CD4-positive, CD25-positive, alpha-beta regulatory T cell (primary cell): ENCODE results near the gene CIITA. TPM values are rescaled to one million over a fixed set of nuclear protein-coding genes. Genes with fewer than 3 reads are reported as not detected.
A peak's percentile ranks its signal among the peaks of the same experiment; 100 is the strongest.

Experiments used
- ATAC-seq, 2 donors: fragments of 150-1000 bp; cut with Tn5 transposase; one replicate each; pipeline ENCODE4 v1.10.0; 2021; ENCODE audit warnings: low read depth in 2 of 2, moderate number of reproducible peaks in 2 of 2, moderate library complexity in 1 of 2
- DNase-seq, 3 donors: peaks; one replicate each; pipeline versions ENCODE4 v3.0.0 to v3.0.0-alpha.2; 2012 to 2022; ENCODE audit warnings: mixed read lengths in 1 of 3
- H3K27ac ChIP-seq: one replicate; pipeline ENCODE4 v1.7.0; 2013; ENCODE audit warnings: mild to moderate bottlenecking, low read length; ENCODE audit not compliant: insufficient read depth, poor library complexity, severe bottlenecking
- H3K27me3 ChIP-seq: one replicate; pipeline ENCODE4 v1.7.0; 2013; ENCODE audit warnings: low read length; ENCODE audit not compliant: control insufficient read depth, insufficient read depth
- H3K36me3 ChIP-seq: one replicate; pipeline ENCODE4 v1.7.0; 2013; ENCODE audit warnings: mild to moderate bottlenecking, low read length, moderate library complexity; ENCODE audit not compliant: control insufficient read depth, insufficient read depth
- H3K4me1 ChIP-seq: 2 replicates; pipeline ENCODE4 v1.7.0; 2013; ENCODE audit warnings: mild to moderate bottlenecking, low read length; ENCODE audit not compliant: insufficient read depth, control insufficient read depth, poor library complexity, severe bottlenecking
- H3K4me3 ChIP-seq: one replicate; pipeline ENCODE4 v1.7.0; 2013; ENCODE audit warnings: low read depth, mild to moderate bottlenecking, low read length, moderate library complexity
- H3K9me3 ChIP-seq, 2 experiments: 1 replicate in 1 of 2; 2 replicates in 1 of 2; pipeline ENCODE4 v1.7.0; 2013; ENCODE audit warnings: low read length in 2 of 2, mild to moderate bottlenecking in 1 of 2, moderate library complexity in 1 of 2; ENCODE audit not compliant: control insufficient read depth in 2 of 2
- H3K27ac Mint-ChIP-seq, 3 donors: one replicate each; pipeline ENCODE4 v1.8.0; 2020 to 2022; ENCODE audit warnings: mild to moderate bottlenecking in 3 of 3, mixed read lengths in 3 of 3, moderate library complexity in 2 of 3
- H3K27me3 Mint-ChIP-seq: one replicate; pipeline ENCODE4 v1.8.0; 2022; ENCODE audit warnings: mild to moderate bottlenecking, mixed read lengths
- H3K36me3 Mint-ChIP-seq: one replicate; pipeline ENCODE4 v1.8.0; 2020; ENCODE audit warnings: mixed read lengths
- H3K4me1 Mint-ChIP-seq, 4 donors: one replicate each; pipeline ENCODE4 v1.8.0; 2020 to 2022; ENCODE audit warnings: mixed read lengths in 4 of 4, mild to moderate bottlenecking in 1 of 4
- H3K4me3 Mint-ChIP-seq, 4 donors: one replicate each; pipeline ENCODE4 v1.8.0; 2020 to 2022; ENCODE audit warnings: mild to moderate bottlenecking in 4 of 4, mixed read lengths in 4 of 4, moderate library complexity in 3 of 4
- H3K9me3 Mint-ChIP-seq, 7 donors: one replicate each; pipeline ENCODE4 v1.8.0; 2020 to 2022; ENCODE audit warnings: mixed read lengths in 7 of 7, mild to moderate bottlenecking in 3 of 7, moderate library complexity in 2 of 7
- polyA plus RNA-seq, 4 donors: library from polyadenylated mRNA; unstranded; fragments of 300-500 nt; fragmentation: Illumina TruSeq; gene quantifications; one replicate each; pipeline ENCODE4 v1.2.3, GENCODE V29; 2021
- total RNA-seq: library from RNA; stranded (reverse); gene quantifications from one replicate; pipeline ENCODE4 v1.2.3, GENCODE V29; 2022

CIITA gene
- total and polyA plus RNA-seq, 5 donors from 2014 or later, result 1.9 to 35.0 (median 3.3) TPM

DNA sequence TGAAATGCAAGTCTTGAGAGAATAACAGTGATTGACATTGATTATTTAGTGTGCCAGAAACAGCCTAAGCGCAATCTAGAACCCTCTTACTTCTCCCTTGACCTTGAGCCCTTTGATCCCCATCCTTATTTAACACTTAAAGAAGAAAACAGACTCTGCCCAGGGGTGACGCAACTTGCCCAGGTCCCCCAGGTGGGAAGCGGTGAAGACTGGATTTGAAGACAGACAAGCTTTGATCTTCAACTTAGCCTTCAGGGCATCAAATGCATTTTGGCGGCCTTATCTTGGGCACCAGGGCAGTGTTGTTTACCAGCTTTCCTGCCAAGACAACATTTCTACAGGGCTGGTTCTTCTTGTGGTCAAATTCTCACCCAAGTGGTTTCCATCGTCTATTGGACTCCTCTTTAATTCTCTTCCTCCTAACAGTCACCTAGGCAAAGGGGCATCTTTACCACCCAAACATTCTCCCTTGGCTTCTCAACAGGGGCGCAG lies 8.9 kb upstream of the CIITA start:
- Histone ChIP-seq H3K9me3 (no peaks in the 10 kb centered on the region), H3K36me3 (no peaks in the 10 kb centered on the region), H3K4me1 (peaks cover 38% of the 10 kb centered on the region), H3K27me3 (no peaks in the 10 kb centered on the region), H3K4me3 (no peak overlapping the region), H3K27ac (no peak overlapping the region)
- DNase-seq (no peak), ATAC-seq (no peak)
- H3K27ac Mint-ChIP-seq, result peak overlapping the region in 1 of 3 donors; percentile 69
- peaks cover 4% of the 10 kb centered on the region for H3K27me3 Mint-ChIP-seq
- peaks cover 9 to 49% (median 33%) of the 10 kb centered on the region in 4 donors for H3K4me1 Mint-ChIP-seq
- peak overlapping the region in 2 of 4 donors; percentile 59 to 75 for H3K4me3 Mint-ChIP-seq
- no peaks in the 10 kb centered on the region for H3K36me3 Mint-ChIP-seq
- H3K9me3 Mint-ChIP-seq, result peaks cover 0 to 2% (median 0%) of the 10 kb centered on the region in 7 donors

- peaks cover 0 to 2% (median 0%) of the 10 kb centered on the region in 7 donors for H3K9me3 Mint-ChIP-seq
- peaks cover 4% of the 10 kb centered on the region for H3K27me3 Mint-ChIP-seq
- peaks cover 38% of the 10 kb centered on the region for H3K4me1 ChIP-seq
- no peaks in the 10 kb centered on the region for H3K27me3 ChIP-seq
- no peaks in the 10 kb centered on the region for H3K36me3 ChIP-seq
- peak in 1 of 3 donors; percentile 71 for DNase-seq
- H3K36me3 Mint-ChIP-seq, result no peaks in the 10 kb centered on the region
- H3K4me3 Mint-ChIP-seq, result peak overlapping the region in 2 of 4 donors; percentile 59 to 75
- H3K27ac ChIP-seq, result no peak overlapping the region
- H3K4me3 ChIP-seq, result peak overlapping the region; percentile 44
- peak overlapping the region; percentile 27 to 91 (median 32) for H3K27ac Mint-ChIP-seq
- peaks cover 9 to 49% (median 33%) of the 10 kb centered on the region in 4 donors for H3K4me1 Mint-ChIP-seq
- no peaks in the 10 kb centered on the region for H3K9me3 ChIP-seq
- peak in 1 of 2 donors; percentile 4 for ATAC-seq
Measured at GRCh38 chr16:10868596-10869469, 8.2 kb upstream of the CIITA start.

GRCh38 chr16:10870137-10870776 lies 6.7 kb upstream of the CIITA start:
- DNase-seq, result peak in 1 of 3 donors; percentile 64
- peaks cover 44% of the 10 kb centered on the region for H3K4me1 ChIP-seq
- H3K4me3 ChIP-seq, result peak overlapping the region; percentile 34
- Mint-ChIP-seq H3K4me3 (peak overlapping the region in 2 of 4 donors; percentile 44 to 62), H3K36me3 (no peaks in the 10 kb centered on the region), H3K9me3 (peaks cover 0 to 2% (median 0%) of the 10 kb centered on the region in 7 donors), H3K27ac (peak overlapping the region in 1 of 3 donors; percentile 9), H3K4me1 (peaks cover 14 to 54% (median 39%) of the 10 kb centered on the region in 4 donors), H3K27me3 (no peaks in the 10 kb centered on the region)
- H3K27ac ChIP-seq, result no peak overlapping the region
- no peaks in the 10 kb centered on the region for H3K36me3 ChIP-seq
- no peaks in the 10 kb centered on the region for H3K27me3 ChIP-seq
- H3K9me3 ChIP-seq, result no peaks in the 10 kb centered on the region
- ATAC-seq, result no peak

GRCh38 chr16:10870808-10871156 lies 6.2 kb upstream of the CIITA start:
- peaks cover 48% of the 10 kb centered on the region for H3K4me1 ChIP-seq
- peak in 1 of 2 donors; percentile 15 for ATAC-seq
- DNase-seq, result no peak

GRCh38 chr16:10871157-10871991 lies 5.6 kb upstream of the CIITA start:
- ATAC-seq, result peak; percentile 85 to 86
- peak overlapping the region; percentile 2 for H3K4me3 ChIP-seq

More at GRCh38 chr16:10870808-10871156, 6.2 kb upstream of the CIITA start:
- Histone ChIP-seq H3K36me3 (no peaks in the 10 kb centered on the region), H3K27me3 (no peaks in the 10 kb centered on the region), H3K27ac (peak overlapping the region; percentile 6), H3K4me3 (peak overlapping the region; percentile 34), H3K9me3 (no peaks in the 10 kb centered on the region)
- H3K27ac Mint-ChIP-seq, result no peak overlapping the region
- H3K4me1 Mint-ChIP-seq, result peaks cover 17 to 58% (median 42%) of the 10 kb centered on the region in 4 donors
- peak overlapping the region in 2 of 4 donors; percentile 37 to 62 for H3K4me3 Mint-ChIP-seq
- peaks cover 0 to 2% (median 0%) of the 10 kb centered on the region in 7 donors for H3K9me3 Mint-ChIP-seq
- no peaks in the 10 kb centered on the region for H3K27me3 Mint-ChIP-seq
- no peaks in the 10 kb centered on the region for H3K36me3 Mint-ChIP-seq

GRCh38 chr16:10876315-10876714 lies 687 bp upstream of the CIITA start:
- Mint-ChIP-seq H3K9me3 (no peaks in the 10 kb centered on the region), H3K4me3 (peak overlapping the region; percentile 93 to 94 (median 94)), H3K36me3 (no peaks in the 10 kb centered on the region), H3K4me1 (peaks cover 15 to 69% (median 47%) of the 10 kb centered on the region in 4 donors), H3K27ac (peak overlapping the region in 2 of 3 donors; percentile 15 to 22), H3K27me3 (no peaks in the 10 kb centered on the region)
- DNase-seq (no peak), ATAC-seq (no peak)
- no peaks in the 10 kb centered on the region for H3K36me3 ChIP-seq
- peak overlapping the region; percentile 91 for H3K4me3 ChIP-seq
- no peaks in the 10 kb centered on the region for H3K27me3 ChIP-seq
- H3K27ac ChIP-seq, result peak overlapping the region; percentile 45
- H3K9me3 ChIP-seq, result no peaks in the 10 kb centered on the region
- peaks cover 50% of the 10 kb centered on the region for H3K4me1 ChIP-seq

More at GRCh38 chr16:10871157-10871991, 5.6 kb upstream of the CIITA start:
- peaks cover 18 to 62% (median 44%) of the 10 kb centered on the region in 4 donors for H3K4me1 Mint-ChIP-seq
- Histone ChIP-seq H3K4me1 (peaks cover 48% of the 10 kb centered on the region), H3K9me3 (no peaks in the 10 kb centered on the region), H3K27me3 (no peaks in the 10 kb centered on the region), H3K36me3 (no peaks in the 10 kb centered on the region), H3K27ac (peak overlapping the region; percentile 7)
- peaks cover 0 to 2% (median 0%) of the 10 kb centered on the region in 7 donors for H3K9me3 Mint-ChIP-seq
- no peaks in the 10 kb centered on the region for H3K36me3 Mint-ChIP-seq
- H3K27ac Mint-ChIP-seq, result peak overlapping the region; percentile 50 to 90 (median 82)
- H3K27me3 Mint-ChIP-seq, result no peaks in the 10 kb centered on the region
- peak overlapping the region in 2 of 4 donors; percentile 37 to 62 for H3K4me3 Mint-ChIP-seq
- peak; percentile 23 to 89 (median 30) for DNase-seq

DNA sequence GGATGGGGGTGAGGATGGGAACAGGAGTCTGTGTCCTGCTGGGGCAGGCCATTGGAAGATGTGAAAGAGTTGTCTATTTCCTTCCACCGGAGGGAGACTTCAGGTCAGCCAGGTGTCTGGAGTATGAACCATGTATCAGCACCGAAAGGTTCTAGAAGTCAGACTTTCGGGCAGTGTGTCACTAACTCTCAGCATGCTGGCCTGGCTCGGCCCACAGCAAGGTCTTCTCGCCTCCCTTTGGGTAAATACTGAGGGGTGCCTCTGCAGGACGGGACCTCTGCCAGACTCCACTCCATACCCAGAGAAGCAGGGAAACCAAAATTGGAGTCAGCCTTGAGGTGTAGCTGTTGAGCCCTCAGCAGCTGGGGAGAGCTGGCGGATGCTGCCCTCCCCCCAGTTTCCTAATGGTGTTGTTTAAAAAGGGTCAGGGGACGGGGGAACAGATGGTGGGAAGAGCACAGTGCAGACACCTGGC lies 507 bp downstream of the CIITA start:
- H3K4me1 Mint-ChIP-seq, result peaks cover 18 to 67% (median 46%) of the 10 kb centered on the region in 4 donors
- DNase-seq, result no peak
- H3K27me3 Mint-ChIP-seq, result no peaks in the 10 kb centered on the region
- peak overlapping the region; percentile 93 to 94 (median 94) for H3K4me3 Mint-ChIP-seq
- Histone ChIP-seq H3K9me3 (no peaks in the 10 kb centered on the region), H3K36me3 (no peaks in the 10 kb centered on the region), H3K27me3 (no peaks in the 10 kb centered on the region), H3K27ac (no peak overlapping the region), H3K4me1 (peaks cover 42% of the 10 kb centered on the region), H3K4me3 (peak overlapping the region; percentile 91)
- peak overlapping the region; percentile 15 to 85 (median 79) for H3K27ac Mint-ChIP-seq
- no peaks in the 10 kb centered on the region for H3K9me3 Mint-ChIP-seq
- H3K36me3 Mint-ChIP-seq, result no peaks in the 10 kb centered on the region
- ATAC-seq, result no peak
